PC-3 (cell line): ENCODE results near the gene RUFY1.

ENCODE experiments used
- CTCF ChIP-seq: fragments of 300-600 bp; sonication (generic); conservative IDR thresholded peaks from 2 replicates; pipeline ENCODE4 v1.5.1; 2017; ENCODE audit warnings: antibody characterized with exemption, low read depth, mild to moderate bottlenecking, low read length
- EZH2 ChIP-seq: fragments of 300-600 bp; sonication (generic); IDR thresholded peaks from one replicate; pipeline ENCODE4 v1.6.1; 2017; ENCODE audit warnings: antibody characterized with exemption, mild to moderate bottlenecking, low read length; ENCODE audit not compliant: unreplicated experiment
- EZH2phosphoT487 ChIP-seq: fragments of 300-600 bp; sonication (generic); IDR thresholded peaks from 2 replicates; pipeline ENCODE4 v1.6.1; 2018; ENCODE audit warnings: mild to moderate bottlenecking, antibody characterized with exemption, low read length, borderline replicate concordance

GRCh38 chr5:179601871-179602625 is 51.7 kb downstream of the RUFY1 start:
- TF ChIP-seq CTCF (no peak), EZH2 (no peak), EZH2phosphoT487 (no peak)
